Cardiac septum (tissue), 1 donor: ENCODE measurements around the gene ADA. TPM values are rescaled to one million over a fixed set of nuclear protein-coding genes. Genes with fewer than 3 reads are reported as not detected.
A peak's percentile ranks its signal among the peaks of the same experiment; 100 is the strongest.
"Not testable (repeated sequence)": the region's sequence is repeated elsewhere in the genome, so short reads cannot be mapped to it uniquely, and the experiment has no call there.

Experiments used
- DNase-seq: peaks from one replicate; pipeline ENCODE4 v3.0.0-alpha.2; 2020; ENCODE audit warnings: low spot score
- intact Hi-C: fragments of 100-400 bp; cut with DNase I; formaldehyde crosslinking; loops from one replicate; pipeline ENCODE4 v1.14.0; 2022
- total RNA-seq: library from RNA; stranded (reverse); fragmentation: NEBNext Ultra II Directional; extraction: Animal tissue kit (Norgen Biotek cat#: 25700); gene quantifications from one replicate; pipeline ENCODE4 v1.2.1, GENCODE V29; 2021
- donor health status: DM: no; HTN: no; CAD: no.

ADA gene
- total RNA-seq, 1 donor from 2014 or later: 4.1 TPM

- intact Hi-C loops: no loop called here
- peak; percentile 66 for DNase-seq
These were observed 60.3 kb downstream of the ADA start for GRCh38 chr20:44590980-44591778.

GRCh38 chr20:44589537-44589936 is 62.0 kb downstream of the ADA start:
- intact Hi-C loops: no loop called here
- DNase-seq: no peak

GRCh38 chr20:44588321-44588720 is 63.2 kb downstream of the ADA start:
- DNase-seq, intact Hi-C loops: not testable (repeated sequence)

- intact Hi-C loops: no loop called here
These were observed 64.2 kb downstream of the ADA start for GRCh38 chr20:44587035-44587980.

GRCh38 chr20:44586289-44586911 is 65.1 kb downstream of the ADA start:
- intact Hi-C loops: no loop called here
- DNase-seq: no peak

More at GRCh38 chr20:44587035-44587980, 64.2 kb downstream of the ADA start:
- DNase-seq: no peak

- no peak for DNase-seq
- intact Hi-C loops: no loop called here
These were observed 66.2 kb downstream of the ADA start for GRCh38 chr20:44585057-44585963.

- DNase-seq: no peak
- intact Hi-C loops: no loop called here
These were observed 67.3 kb downstream of the ADA start for GRCh38 chr20:44584162-44584561.

GRCh38 chr20:44583157-44583556 is 68.3 kb downstream of the ADA start:
- intact Hi-C loops: no loop called here

GRCh38 chr20:44582311-44583025 is 69.0 kb downstream of the ADA start, which contains the start of gene PKIG:
TSS of gene PKIG (plus strand) at chr20:44582579. CDS start at chr20:44614557, 31,978 bp downstream.
- intact Hi-C loops: loop anchor here (1.0 kb wide), 1 partner anchor 19 kb away; no protein-coding TSS in a partner anchor
- DNase-seq: no peak

More at GRCh38 chr20:44583157-44583556, 68.3 kb downstream of the ADA start:
- DNase-seq: no peak

GRCh38 chr20:44581515-44581914 is 70.0 kb downstream of the ADA start:
- DNase-seq: no peak
- intact Hi-C loops: no loop called here

- intact Hi-C loops: no loop called here
- no peak for DNase-seq
These were observed 70.8 kb downstream of the ADA start for GRCh38 chr20:44580581-44581268.

GRCh38 chr20:44579313-44580081 is 72.0 kb downstream of the ADA start:
- intact Hi-C loops: loop anchor here (5.0 kb wide), 1 partner anchor 113 kb away; no protein-coding TSS in a partner anchor
- DNase-seq: no peak

GRCh38 chr20:44576297-44576696 is 75.2 kb downstream of the ADA start:
- intact Hi-C loops: loop anchor here (2.0 to 5.0 kb wide), 2 partner anchors 33 to 116 kb away; no protein-coding TSS in a partner anchor
- no peak for DNase-seq

GRCh38 chr20:44574372-44574771 is 77.1 kb downstream of the ADA start:
- no peak for DNase-seq
- intact Hi-C loops: no loop called here

GRCh38 chr20:44573501-44573869 is 78.0 kb downstream of the ADA start:
- no peak for DNase-seq
- intact Hi-C loops: no loop called here

GRCh38 chr20:44572551-44573500 is 78.7 kb downstream of the ADA start:
- peak; percentile 84 for DNase-seq
- intact Hi-C loops: no loop called here
